ENCODE data around the gene SEMA6C. TPM values are rescaled to one million over a fixed set of nuclear protein-coding genes. Genes with fewer than 3 reads are reported as not detected.
"Not testable (repeated sequence)": the region's sequence is repeated elsewhere in the genome, so short reads cannot be mapped to it uniquely, and the experiment has no call there.

The SEMA6C gene
- total RNA-seq, result 10 to 100 TPM; 10.2 to 16.4 TPM
- 10 to 100 TPM; 34.6 to 47.8 TPM for polyA plus RNA-seq (ENCODE audit: insufficient read length in 2 of 2)
- long read RNA-seq, donor 1, partial matches to known transcripts, result 0 of 1 reads
- long read RNA-seq, donor 1, other reads (novel, unspliced or antisense), result 0 of 1 reads
- long read RNA-seq, donor 2, result 0 reads
- long read RNA-seq, donor 3, result 0 reads
- long read RNA-seq, donor 4, partial matches to known transcripts, result 0 of 1 reads
- long read RNA-seq, donor 4, other reads (novel, unspliced or antisense), result 0 of 1 reads

GRCh38 chr1:151146412-151147131 is at the start of gene SEMA6C:
TSS of gene SEMA6C (minus strand) at chr1:151146631. CDS start at chr1:151142621, 4,010 bp downstream.
- peak in 5 of 6 donors; percentile 84 to 98 (median 88) for DNase-seq (ENCODE audit: low read depth in 4 of 6, low spot score in 6 of 6)
- Histone ChIP-seq H3K4me1 (ENCODE audit: control insufficient read depth, insufficient read depth, low read length) (peaks cover 47% of the 10 kb centered on the region), H3K4me3 (ENCODE audit: low read depth, low read length) (peak within 1 kb of the TSS; percentile 61), H3K9me3 (ENCODE audit: control insufficient read depth, insufficient read depth, low read length) (no peaks in the 10 kb centered on the region), H3K36me3 (ENCODE audit: control insufficient read depth, insufficient read depth, low read length) (peaks cover 21% of the 10 kb centered on the region), H3K27ac (ENCODE audit: low read depth, low read length) (peak within 1 kb of the TSS; percentile 69), H3K27me3 (ENCODE audit: control insufficient read depth, insufficient read depth, low read length) (no peaks in the 10 kb centered on the region)
- WGBS (ENCODE audit: insufficient coverage), result under 1% methylated on average over 61 of the region's 61 CpGs

GRCh38 chr1:151194894-151195594 is 48.6 kb upstream of the SEMA6C start:
- H3K36me3 ChIP-seq (ENCODE audit: control insufficient read depth, insufficient read depth, low read length); H3K9me3 ChIP-seq (ENCODE audit: control insufficient read depth, insufficient read depth, low read length); DNase-seq (ENCODE audit: low read depth in 4 of 6, low spot score in 6 of 6); H3K27ac ChIP-seq (ENCODE audit: low read depth, low read length); H3K4me3 ChIP-seq (ENCODE audit: low read depth, low read length); H3K27me3 ChIP-seq (ENCODE audit: control insufficient read depth, insufficient read depth, low read length): not testable (repeated sequence)
- no CpG with 5 or more reads among the region's 17 CpGs for WGBS (ENCODE audit: insufficient coverage)
- H3K4me1 ChIP-seq (ENCODE audit: control insufficient read depth, insufficient read depth, low read length), result peaks cover 10% of the 10 kb centered on the region

- no CpG with 5 or more reads among the region's 1 CpG for WGBS (ENCODE audit: insufficient coverage)
- Histone ChIP-seq H3K9me3 (ENCODE audit: control insufficient read depth, insufficient read depth, low read length) (no peaks in the 10 kb centered on the region), H3K4me3 (ENCODE audit: low read depth, low read length) (no peak overlapping the region), H3K4me1 (ENCODE audit: control insufficient read depth, insufficient read depth, low read length) (peaks cover 10% of the 10 kb centered on the region), H3K36me3 (ENCODE audit: control insufficient read depth, insufficient read depth, low read length) (no peaks in the 10 kb centered on the region), H3K27ac (ENCODE audit: low read depth, low read length) (no peak overlapping the region), H3K27me3 (ENCODE audit: control insufficient read depth, insufficient read depth, low read length) (no peaks in the 10 kb centered on the region)
- DNase-seq (ENCODE audit: low read depth in 4 of 6, low spot score in 6 of 6), result no peak
Measured at GRCh38 chr1:151193856-151194255, 47.4 kb upstream of the SEMA6C start.

GRCh38 chr1:151193304-151193703 is 46.9 kb upstream of the SEMA6C start:
- Histone ChIP-seq H3K9me3 (ENCODE audit: control insufficient read depth, insufficient read depth, low read length) (no peaks in the 10 kb centered on the region), H3K4me1 (ENCODE audit: control insufficient read depth, insufficient read depth, low read length) (peaks cover 13% of the 10 kb centered on the region), H3K27ac (ENCODE audit: low read depth, low read length) (no peak overlapping the region), H3K4me3 (ENCODE audit: low read depth, low read length) (no peak overlapping the region), H3K36me3 (ENCODE audit: control insufficient read depth, insufficient read depth, low read length) (no peaks in the 10 kb centered on the region), H3K27me3 (ENCODE audit: control insufficient read depth, insufficient read depth, low read length) (no peaks in the 10 kb centered on the region)
- DNase-seq (ENCODE audit: low read depth in 4 of 6, low spot score in 6 of 6), result no peak
- 80% methylated on average over 1 of the region's 6 CpGs for WGBS (ENCODE audit: insufficient coverage)

- 100% methylated on average over 1 of the region's 7 CpGs for WGBS (ENCODE audit: insufficient coverage)
- DNase-seq (ENCODE audit: low read depth in 4 of 6, low spot score in 6 of 6), result no peak
- H3K4me1 ChIP-seq (ENCODE audit: control insufficient read depth, insufficient read depth, low read length), result peaks cover 17% of the 10 kb centered on the region
Measured at GRCh38 chr1:151192047-151192446, 45.6 kb upstream of the SEMA6C start.

GRCh38 chr1:151189637-151190445 is 43.4 kb upstream of the SEMA6C start, which contains the start of gene VPS72:
TSS of gene VPS72 (minus strand) at chr1:151190197. CDS start at chr1:151190121, 76 bp downstream.
- H3K36me3 ChIP-seq (ENCODE audit: control insufficient read depth, insufficient read depth, low read length), result peaks cover 11% of the 10 kb centered on the region
- no peaks in the 10 kb centered on the region for H3K9me3 ChIP-seq (ENCODE audit: control insufficient read depth, insufficient read depth, low read length)
- peak in 5 of 6 donors; percentile 82 to 98 (median 84) for DNase-seq (ENCODE audit: low read depth in 4 of 6, low spot score in 6 of 6)
- no peaks in the 10 kb centered on the region for H3K27me3 ChIP-seq (ENCODE audit: control insufficient read depth, insufficient read depth, low read length)
- H3K4me1 ChIP-seq (ENCODE audit: control insufficient read depth, insufficient read depth, low read length), result peaks cover 15% of the 10 kb centered on the region
- 0% methylated on average over 37 of the region's 42 CpGs for WGBS (ENCODE audit: insufficient coverage)
- H3K27ac ChIP-seq (ENCODE audit: low read depth, low read length), result peak within 1 kb of the TSS; percentile 93
- peak within 1 kb of the TSS; percentile 97 for H3K4me3 ChIP-seq (ENCODE audit: low read depth, low read length)

More at GRCh38 chr1:151192047-151192446, 45.6 kb upstream of the SEMA6C start:
- H3K4me3 ChIP-seq (ENCODE audit: low read depth, low read length), result no peak overlapping the region
- no peaks in the 10 kb centered on the region for H3K9me3 ChIP-seq (ENCODE audit: control insufficient read depth, insufficient read depth, low read length)
- no peaks in the 10 kb centered on the region for H3K27me3 ChIP-seq (ENCODE audit: control insufficient read depth, insufficient read depth, low read length)
- no peaks in the 10 kb centered on the region for H3K36me3 ChIP-seq (ENCODE audit: control insufficient read depth, insufficient read depth, low read length)
- no peak overlapping the region for H3K27ac ChIP-seq (ENCODE audit: low read depth, low read length)

- not testable (repeated sequence) for DNase-seq (ENCODE audit: low read depth in 4 of 6, low spot score in 6 of 6); H3K27me3 ChIP-seq (ENCODE audit: control insufficient read depth, insufficient read depth, low read length); H3K27ac ChIP-seq (ENCODE audit: low read depth, low read length); H3K9me3 ChIP-seq (ENCODE audit: control insufficient read depth, insufficient read depth, low read length)
- Histone ChIP-seq H3K4me1 (ENCODE audit: control insufficient read depth, insufficient read depth, low read length) (peaks cover 15% of the 10 kb centered on the region), H3K4me3 (ENCODE audit: low read depth, low read length) (peak overlapping the region; percentile 97), H3K36me3 (ENCODE audit: control insufficient read depth, insufficient read depth, low read length) (peaks cover 22% of the 10 kb centered on the region)
- no CpG with 5 or more reads among the region's 8 CpGs for WGBS (ENCODE audit: insufficient coverage)
Measured at GRCh38 chr1:151188667-151189066, 42.2 kb upstream of the SEMA6C start.

- no peaks in the 10 kb centered on the region for H3K27me3 ChIP-seq (ENCODE audit: control insufficient read depth, insufficient read depth, low read length)
- WGBS (ENCODE audit: insufficient coverage), result no CpG with 5 or more reads among the region's 1 CpG
- H3K36me3 ChIP-seq (ENCODE audit: control insufficient read depth, insufficient read depth, low read length), result peaks cover 37% of the 10 kb centered on the region
- no peak overlapping the region for H3K27ac ChIP-seq (ENCODE audit: low read depth, low read length)
- no peaks in the 10 kb centered on the region for H3K9me3 ChIP-seq (ENCODE audit: control insufficient read depth, insufficient read depth, low read length)
- no peak overlapping the region for H3K4me3 ChIP-seq (ENCODE audit: low read depth, low read length)
- DNase-seq (ENCODE audit: low read depth in 4 of 6, low spot score in 6 of 6), result no peak
- peaks cover 15% of the 10 kb centered on the region for H3K4me1 ChIP-seq (ENCODE audit: control insufficient read depth, insufficient read depth, low read length)
Measured at GRCh38 chr1:151187205-151187604, 40.8 kb upstream of the SEMA6C start.

GRCh38 chr1:151184211-151184610 is 37.8 kb upstream of the SEMA6C start:
- H3K27ac ChIP-seq (ENCODE audit: low read depth, low read length), result no peak overlapping the region
- H3K4me1 ChIP-seq (ENCODE audit: control insufficient read depth, insufficient read depth, low read length), result peaks cover 10% of the 10 kb centered on the region
- 89% methylated on average over 5 of the region's 10 CpGs for WGBS (ENCODE audit: insufficient coverage)

More at GRCh38 chr1:151184211-151184610, 37.8 kb upstream of the SEMA6C start:
- H3K9me3 ChIP-seq (ENCODE audit: control insufficient read depth, insufficient read depth, low read length), result no peaks in the 10 kb centered on the region
- H3K4me3 ChIP-seq (ENCODE audit: low read depth, low read length), result no peak overlapping the region
- no peak for DNase-seq (ENCODE audit: low read depth in 4 of 6, low spot score in 6 of 6)
- peaks cover 65% of the 10 kb centered on the region for H3K36me3 ChIP-seq (ENCODE audit: control insufficient read depth, insufficient read depth, low read length)
- H3K27me3 ChIP-seq (ENCODE audit: control insufficient read depth, insufficient read depth, low read length), result no peaks in the 10 kb centered on the region

Measured in spinal cord (tissue), 10 donors.